Stimulated activated CD4-positive, alpha-beta T cell treated with anti-CD3 and anti-CD28 coated beads, Interleukin-15, amount 100 ng/mL, for 48 hours (primary cell): Measurements from ENCODE around the gene ATAD3B.
"Not testable (repeated sequence)": the region's sequence is repeated elsewhere in the genome, so short reads cannot be mapped to it uniquely, and the experiment has no call there.

Experiments used
- DNase-seq, 2 donors: peaks; one replicate each; pipeline ENCODE4 v3.0.0-alpha.2; 2020; ENCODE audit warnings: low read depth in 2 of 2

Gene ATAD3B

GRCh38 chr1:1510912-1511532 is 39.5 kb downstream of the ATAD3B start:
- DNase-seq: no peak

- DNase-seq: peak; percentile 94 to 96
These were observed 40.1 kb downstream of the ATAD3B start, which contains the start of gene ATAD3A for GRCh38 chr1:1511533-1512285. ATAD3A (plus strand) TSS chr1:1512162; CDS start chr1:1512269, 107 bp downstream.

- not testable (repeated sequence) for DNase-seq
These were observed 40.9 kb downstream of the ATAD3B start for GRCh38 chr1:1512425-1512824.

DNA sequence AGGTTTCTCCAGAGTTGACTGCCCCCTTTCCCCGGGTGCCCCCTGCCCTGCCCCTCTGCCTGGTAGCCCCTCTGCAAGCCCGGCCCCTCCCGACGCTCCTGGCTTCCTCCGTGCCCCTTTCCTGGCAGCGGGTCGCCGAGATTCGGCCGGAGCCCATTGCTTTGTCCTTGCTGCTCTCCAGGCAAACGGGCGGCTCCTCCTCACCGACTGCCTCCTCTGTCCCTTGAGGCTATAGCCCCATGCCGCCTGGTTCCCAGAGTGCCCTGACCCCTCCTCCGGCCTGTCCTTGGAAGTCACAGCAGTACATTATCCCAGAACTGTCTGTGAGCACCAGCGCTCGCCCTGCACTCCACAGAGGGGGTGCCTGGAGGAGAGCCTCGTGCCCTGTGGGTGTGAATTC is 42.1 kb downstream of the ATAD3B start:
- DNase-seq: not testable (repeated sequence)

DNA sequence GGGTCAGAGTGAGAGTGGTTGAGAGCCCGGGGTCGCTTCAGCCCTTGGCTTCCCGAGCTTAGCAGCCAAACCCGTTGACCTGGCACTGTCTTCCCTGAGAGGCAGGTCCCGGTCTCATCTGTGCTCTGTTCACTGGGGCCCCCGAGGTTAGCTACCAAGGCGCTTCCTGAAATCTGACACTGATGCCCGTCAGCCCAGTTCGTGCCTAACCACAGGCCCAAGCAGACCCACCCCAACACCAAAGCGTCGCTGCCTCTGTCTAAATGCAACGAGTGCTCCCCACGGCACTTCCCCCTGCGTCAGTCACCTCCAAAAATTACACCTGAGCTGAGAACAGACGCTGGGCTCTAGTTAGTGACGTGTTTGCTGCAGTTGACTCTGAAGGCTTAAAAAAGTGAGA is 42.8 kb downstream of the ATAD3B start:
- not testable (repeated sequence) for DNase-seq

DNA sequence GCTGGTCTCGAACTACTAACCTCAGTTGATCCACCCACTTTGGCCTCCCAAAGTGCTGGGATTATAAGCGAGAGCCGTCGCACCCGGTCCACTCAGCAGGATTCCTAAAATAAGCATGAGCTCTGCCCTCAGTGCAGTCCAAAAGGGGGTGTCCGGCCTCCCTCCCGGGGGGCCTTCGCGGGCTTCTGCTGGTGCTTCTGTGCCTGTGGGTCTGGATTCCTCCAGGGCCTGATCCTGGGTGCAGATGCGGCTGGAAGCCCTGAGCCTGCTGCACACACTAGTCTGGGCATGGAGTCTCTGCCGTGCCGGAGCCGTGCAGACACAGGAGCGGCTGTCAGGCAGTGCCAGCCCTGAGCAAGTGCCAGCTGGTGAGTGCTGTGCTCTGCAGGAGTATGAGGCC is 45.4 kb downstream of the ATAD3B start:
- not testable (repeated sequence) for DNase-seq

DNA sequence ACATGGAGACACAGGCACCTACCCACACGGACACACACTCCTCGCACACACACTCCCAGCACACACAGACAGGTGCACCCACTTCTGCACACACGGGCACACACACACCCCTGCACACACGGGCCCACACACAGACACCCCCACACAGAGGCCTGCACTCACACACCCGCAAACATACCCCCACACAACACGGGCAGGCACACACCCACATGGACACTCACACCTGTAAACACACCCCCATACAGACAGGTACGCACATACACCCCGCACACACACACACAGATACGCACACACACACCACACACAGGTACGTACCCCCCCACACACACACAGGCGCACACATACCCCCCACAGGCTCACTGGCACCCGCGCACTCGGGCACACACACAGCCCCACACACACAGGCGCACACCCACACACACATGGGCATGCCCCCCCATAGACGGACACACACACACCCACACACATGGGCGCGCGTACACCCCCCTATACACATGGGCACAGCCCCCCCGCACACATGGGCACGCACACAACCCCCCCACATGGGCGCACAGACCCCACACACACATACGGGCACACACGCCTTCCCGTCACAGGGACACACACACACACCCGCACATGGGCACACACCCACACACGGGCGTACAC is 46.5 kb downstream of the ATAD3B start:
- DNase-seq: no peak

DNA sequence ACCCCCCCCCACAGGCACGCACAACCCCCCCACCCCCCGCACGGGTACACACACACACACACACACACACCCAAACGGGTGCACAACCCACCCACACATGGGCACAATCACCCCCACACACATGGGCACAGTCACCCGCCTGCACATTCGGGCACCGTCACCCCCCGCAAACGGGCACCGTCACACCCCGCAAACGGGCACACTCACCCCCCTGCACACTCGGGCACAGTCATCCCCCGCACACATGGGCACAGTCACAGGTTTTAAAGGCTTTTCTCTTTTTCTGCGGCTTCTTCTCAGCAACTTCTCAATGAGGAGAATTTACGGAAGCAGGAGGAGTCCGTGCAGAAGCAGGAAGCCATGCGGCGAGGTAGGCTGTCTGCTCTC is 47.0 kb downstream of the ATAD3B start:
- DNase-seq: not testable (repeated sequence)

DNA sequence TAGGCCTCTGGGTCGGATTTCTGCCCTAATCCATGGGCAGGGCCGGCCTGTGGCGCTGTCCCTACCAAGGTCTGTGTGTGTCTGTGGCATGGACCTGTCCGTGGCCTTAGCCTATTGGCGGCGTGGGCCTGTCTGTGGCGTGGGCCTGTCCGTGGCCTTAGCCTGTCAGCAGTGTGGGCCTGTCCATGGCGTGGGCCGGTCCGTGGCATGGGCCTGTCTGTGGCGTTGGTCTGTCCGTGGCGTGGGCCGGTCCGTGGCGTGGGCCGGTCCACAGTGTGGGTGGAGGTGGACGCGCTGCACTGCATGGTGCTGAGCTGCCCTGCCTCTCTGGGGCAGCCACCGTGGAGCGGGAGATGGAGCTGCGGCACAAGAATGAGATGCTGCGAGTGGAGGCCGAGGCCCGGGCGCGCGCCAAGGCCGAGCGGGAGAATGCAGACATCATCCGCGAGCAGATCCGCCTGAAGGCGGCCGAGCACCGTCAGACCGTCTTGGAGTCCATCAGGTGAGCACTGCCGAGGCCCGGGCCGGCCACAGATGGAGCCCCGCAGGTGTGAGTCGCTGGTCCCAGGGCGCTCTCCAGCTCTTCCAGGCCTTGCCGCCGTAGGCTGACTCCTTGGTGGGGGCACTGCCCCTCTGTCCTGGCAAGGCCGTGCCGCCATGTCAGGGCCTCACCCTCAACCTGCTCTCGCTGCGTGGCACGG is 48.4 kb downstream of the ATAD3B start:
- DNase-seq: not testable (repeated sequence)

DNA sequence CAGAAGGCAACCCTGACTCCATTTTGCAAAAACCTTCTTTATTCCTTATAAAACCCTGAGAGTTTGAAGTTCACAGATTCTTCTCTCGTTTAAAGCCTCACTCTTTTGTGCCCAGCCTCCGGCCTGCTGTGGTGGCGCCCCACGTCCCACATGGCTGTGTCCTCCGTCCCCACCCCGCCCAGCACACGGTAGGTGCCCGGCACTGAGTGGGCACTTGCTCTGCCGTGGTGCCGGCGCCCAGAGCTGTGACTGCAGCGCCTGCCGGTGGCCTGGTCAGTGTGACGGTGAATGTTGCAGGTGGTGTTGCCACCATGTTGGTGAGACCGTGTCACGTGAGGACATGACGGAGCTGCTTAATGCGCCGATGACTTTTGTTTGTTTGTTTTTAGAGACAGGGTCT is 49.8 kb downstream of the ATAD3B start:
- no peak for DNase-seq

GRCh38 chr1:1522536-1522935 is 51.0 kb downstream of the ATAD3B start:
- not testable (repeated sequence) for DNase-seq

DNA sequence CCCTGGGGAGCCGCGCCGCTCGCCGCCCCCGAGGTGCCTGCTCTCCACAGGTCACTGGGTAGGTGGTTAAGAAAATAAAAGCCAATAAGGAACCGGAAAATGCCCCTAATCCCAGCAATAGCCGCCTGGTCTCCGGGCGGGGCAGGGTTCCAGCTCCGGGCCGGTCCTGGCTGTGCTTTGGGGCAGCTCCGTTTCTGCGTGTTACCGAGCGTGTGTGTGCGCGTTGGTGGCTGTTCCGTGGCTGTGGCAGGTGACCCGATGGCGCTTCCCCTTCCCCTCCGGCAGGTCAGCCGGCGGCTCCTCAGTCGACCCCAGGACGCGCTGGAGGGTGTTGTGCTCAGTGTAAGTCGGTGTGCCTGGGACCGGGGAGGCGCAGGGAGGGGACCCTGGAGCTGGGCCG is 51.7 kb downstream of the ATAD3B start:
- DNase-seq: not testable (repeated sequence)

DNA sequence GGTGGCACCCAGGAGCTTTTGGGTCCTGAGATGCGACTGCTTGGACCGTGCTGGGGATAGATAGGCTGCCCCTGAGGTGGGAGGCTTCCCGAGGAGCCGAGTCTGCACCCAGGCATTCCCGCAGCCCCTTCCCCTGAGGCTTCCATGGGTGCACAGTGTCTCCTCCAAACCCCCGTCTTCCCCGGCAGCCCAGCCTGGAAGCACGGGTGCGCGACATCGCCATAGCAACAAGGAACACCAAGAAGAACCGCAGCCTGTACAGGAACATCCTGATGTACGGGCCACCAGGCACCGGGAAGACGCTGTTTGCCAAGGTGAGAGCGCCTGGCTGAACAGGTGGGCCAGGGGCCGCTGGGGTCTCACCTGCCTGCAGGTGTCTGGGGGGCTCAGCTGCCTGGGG is 52.1 kb downstream of the ATAD3B start:
- not testable (repeated sequence) for DNase-seq

DNA sequence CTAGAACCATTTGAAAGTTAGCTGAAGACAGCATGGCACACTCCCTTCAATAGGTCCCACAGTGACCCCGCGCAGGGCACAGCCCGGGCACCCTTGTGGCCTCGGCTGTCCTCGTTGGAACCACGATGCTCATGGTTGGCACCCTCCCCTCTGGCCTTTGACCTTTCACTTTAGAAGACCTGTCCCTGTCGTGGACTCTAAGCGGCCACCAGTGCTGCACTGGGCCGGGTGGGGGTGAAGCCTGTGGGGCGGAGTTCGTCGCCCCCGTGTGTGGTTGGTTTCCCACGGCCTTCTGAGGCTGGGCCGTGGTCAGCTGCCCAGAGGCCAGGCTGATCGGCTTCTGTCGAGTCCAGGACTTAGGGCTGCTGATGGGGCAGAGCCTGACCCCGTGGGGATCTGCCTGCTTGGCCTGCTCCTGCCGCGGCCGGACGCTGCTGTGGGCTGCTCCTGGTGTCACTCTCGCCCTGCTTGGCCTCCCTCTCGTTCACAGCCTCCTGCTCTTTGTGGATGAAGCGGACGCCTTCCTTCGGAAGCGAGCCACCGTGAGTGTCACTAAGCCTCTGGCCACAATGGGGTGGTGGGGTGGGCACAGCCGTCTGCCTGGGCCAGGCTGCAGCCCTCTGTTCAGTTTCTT is 53.3 kb downstream of the ATAD3B start:
- DNase-seq: not testable (repeated sequence)

DNA sequence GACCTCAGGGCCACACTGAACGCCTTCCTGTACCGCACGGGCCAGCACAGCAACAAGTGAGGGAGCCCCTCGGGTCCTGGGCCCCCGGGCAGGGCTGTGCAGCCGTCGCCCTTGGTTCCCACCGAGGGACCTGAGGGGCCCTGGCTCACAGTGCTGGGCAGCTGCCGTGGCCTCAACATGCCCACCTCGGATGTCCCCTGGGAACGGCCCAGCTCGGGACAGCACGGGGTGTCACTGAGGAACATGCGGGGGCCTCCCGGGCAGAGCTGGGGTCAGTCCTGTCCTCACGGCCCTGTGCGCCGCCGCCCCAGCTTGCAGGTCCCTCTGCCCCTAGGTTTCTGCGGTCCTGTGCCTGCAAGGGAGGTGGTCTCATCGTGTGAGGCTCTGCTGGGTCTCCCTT is 54.9 kb downstream of the ATAD3B start:
- DNase-seq: not testable (repeated sequence)

DNA sequence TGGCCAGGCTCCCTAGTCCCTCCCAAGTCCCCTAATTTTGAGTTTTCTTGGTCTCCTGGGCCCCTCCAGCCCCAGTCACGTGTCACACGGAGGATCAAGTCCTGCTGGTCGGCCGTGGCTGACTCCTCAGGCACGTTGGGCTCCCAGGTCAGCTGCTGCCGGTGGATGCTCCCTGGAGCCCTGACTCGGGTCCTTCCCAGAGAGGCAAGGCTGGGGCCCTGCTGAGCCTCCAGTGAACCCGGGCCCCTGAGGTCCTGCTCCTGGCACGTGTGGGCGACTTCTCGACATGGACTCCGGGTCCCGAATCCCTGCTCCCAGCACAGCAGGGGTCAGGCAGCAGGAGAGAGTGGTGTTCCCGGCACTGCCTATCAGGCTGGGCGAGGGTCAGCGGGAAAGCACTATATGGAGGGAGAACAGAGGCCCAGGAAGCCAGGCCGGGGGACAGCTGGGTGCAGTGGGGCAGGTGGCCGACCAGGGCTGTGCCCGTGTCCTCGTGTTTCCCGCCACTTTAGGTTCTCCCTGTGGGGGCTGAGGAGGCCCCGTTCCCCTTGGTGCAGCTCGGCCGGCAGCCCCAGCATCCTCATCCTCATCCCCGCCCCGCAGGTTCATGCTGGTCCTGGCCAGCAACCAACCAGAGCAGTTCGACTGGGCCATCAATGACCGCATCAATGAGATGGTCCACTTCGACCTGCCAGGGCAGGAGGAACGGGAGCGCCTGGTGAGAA is 55.7 kb downstream of the ATAD3B start:
- no peak for DNase-seq

GRCh38 chr1:1528301-1529267 is 57.0 kb downstream of the ATAD3B start:
- no peak for DNase-seq

GRCh38 chr1:1529321-1529720 is 57.8 kb downstream of the ATAD3B start:
- DNase-seq: no peak

DNA sequence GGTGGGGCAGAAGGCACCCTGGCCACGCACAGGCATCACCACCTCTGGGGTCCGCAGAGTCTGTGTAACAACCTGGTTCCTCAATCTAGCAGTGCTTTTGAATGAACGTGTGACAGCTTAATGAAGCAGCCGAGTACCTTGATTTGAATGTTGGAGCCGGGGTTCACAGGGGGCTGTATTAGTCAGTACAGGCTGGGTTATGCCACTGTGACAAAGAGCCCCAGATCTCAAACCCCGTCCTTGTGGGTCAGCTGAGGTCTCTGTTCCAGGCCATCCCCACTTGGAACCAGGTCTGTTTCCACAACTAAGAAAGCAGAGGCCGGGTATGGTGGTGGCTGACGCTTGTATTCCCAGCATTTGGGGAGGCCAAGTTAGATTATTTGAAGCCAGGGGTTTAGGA is 58.4 kb downstream of the ATAD3B start:
- DNase-seq: no peak

DNA sequence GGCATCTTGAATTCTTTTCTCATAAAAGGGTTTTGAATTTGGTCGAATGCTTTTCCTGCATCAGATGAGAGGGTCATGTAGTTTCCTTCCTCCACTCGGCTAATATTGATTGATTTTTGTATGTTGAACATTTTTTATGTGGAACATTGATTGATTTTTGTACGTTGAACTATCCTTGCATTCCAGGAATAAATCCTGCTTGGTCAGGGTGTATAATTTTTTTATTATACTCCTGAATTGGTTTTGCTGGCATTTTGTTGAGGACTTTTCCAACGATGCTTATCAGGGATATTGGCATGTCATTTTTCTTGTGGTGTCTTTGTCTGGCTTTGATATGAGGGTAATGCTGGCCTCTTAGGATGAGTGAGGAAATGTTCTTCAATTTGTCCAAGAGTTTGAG is 60.4 kb downstream of the ATAD3B start:
- DNase-seq: no peak
